Nephron progenitor cell (in vitro differentiated cells): ENCODE measurements around the gene AFG3L2.

Source experiments
- DNase-seq: peaks from one replicate; pipeline ENCODE4 v3.0.0; 2021
- H3K27ac Mint-ChIP-seq: 2 replicates; pipeline ENCODE4 v1.8.0; 2021; ENCODE audit warnings: mild to moderate bottlenecking, moderate library complexity, mixed read lengths
- H3K27me3 Mint-ChIP-seq: 2 replicates; pipeline ENCODE4 v1.8.0; 2021; ENCODE audit warnings: mild to moderate bottlenecking, low read depth, mixed read lengths; ENCODE audit not compliant: poor library complexity
- H3K36me3 Mint-ChIP-seq: 2 replicates; pipeline ENCODE4 v1.8.0; 2021; ENCODE audit warnings: low read depth, mixed read lengths
- H3K4me1 Mint-ChIP-seq: 2 replicates; pipeline ENCODE4 v1.8.0; 2021; ENCODE audit warnings: mixed read lengths
- H3K4me3 Mint-ChIP-seq: 2 replicates; pipeline ENCODE4 v1.8.0; 2021; ENCODE audit warnings: mild to moderate bottlenecking, moderate library complexity, mixed read lengths
- H3K9me3 Mint-ChIP-seq: 2 replicates; pipeline ENCODE4 v1.8.0; 2021; ENCODE audit warnings: mild to moderate bottlenecking, moderate library complexity, mixed read lengths
- TF ChIP-seq, protein P1 (sequence below): fragments of 200-600 bp; sonication (generic); IDR thresholded peaks from 2 replicates; pipeline ENCODE4 v1.5.0; 2021; ENCODE audit warnings: antibody characterized with exemption

The AFG3L2 gene

DNA sequence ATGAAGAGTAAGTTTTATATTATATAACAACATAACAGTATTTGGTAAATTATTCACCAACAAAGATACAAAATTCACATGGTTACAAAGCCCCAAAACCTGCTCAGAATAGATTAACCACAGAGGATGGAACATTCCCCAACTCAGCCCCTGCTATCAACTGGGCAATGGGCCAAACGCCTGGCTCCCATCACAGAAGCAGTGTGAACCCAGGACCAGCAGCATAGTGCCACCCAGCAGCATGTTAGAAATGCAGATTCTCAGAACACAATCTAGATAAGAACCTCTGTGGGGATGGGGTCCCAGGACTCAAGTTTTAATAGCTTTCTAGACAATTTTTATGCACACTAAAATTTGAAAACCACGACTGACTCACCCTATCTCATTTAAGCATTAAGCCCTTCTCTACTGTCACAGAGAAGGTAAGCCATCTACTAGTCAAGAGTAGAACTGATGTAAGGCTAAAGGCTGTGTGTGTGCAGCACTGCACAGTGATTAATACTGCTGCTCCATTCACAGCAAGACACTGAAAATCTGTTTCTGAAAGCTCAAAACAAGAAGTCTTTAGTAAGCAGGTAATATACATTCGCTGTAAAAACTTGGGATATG lies 15.2 kb downstream of the AFG3L2 start:
- Mint-ChIP-seq H3K4me3 (no peak overlapping the region), H3K27me3 (no peaks in the 10 kb centered on the region), H3K4me1 (no peaks in the 10 kb centered on the region), H3K36me3 (peaks cover 58% of the 10 kb centered on the region), H3K27ac (no peak overlapping the region), H3K9me3 (no peaks in the 10 kb centered on the region)
- no peak for DNase-seq
- TF ChIP-seq, protein P1, sequence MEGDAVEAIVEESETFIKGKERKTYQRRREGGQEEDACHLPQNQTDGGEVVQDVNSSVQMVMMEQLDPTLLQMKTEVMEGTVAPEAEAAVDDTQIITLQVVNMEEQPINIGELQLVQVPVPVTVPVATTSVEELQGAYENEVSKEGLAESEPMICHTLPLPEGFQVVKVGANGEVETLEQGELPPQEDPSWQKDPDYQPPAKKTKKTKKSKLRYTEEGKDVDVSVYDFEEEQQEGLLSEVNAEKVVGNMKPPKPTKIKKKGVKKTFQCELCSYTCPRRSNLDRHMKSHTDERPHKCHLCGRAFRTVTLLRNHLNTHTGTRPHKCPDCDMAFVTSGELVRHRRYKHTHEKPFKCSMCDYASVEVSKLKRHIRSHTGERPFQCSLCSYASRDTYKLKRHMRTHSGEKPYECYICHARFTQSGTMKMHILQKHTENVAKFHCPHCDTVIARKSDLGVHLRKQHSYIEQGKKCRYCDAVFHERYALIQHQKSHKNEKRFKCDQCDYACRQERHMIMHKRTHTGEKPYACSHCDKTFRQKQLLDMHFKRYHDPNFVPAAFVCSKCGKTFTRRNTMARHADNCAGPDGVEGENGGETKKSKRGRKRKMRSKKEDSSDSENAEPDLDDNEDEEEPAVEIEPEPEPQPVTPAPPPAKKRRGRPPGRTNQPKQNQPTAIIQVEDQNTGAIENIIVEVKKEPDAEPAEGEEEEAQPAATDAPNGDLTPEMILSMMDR: no peak

- no peak overlapping the region for H3K27ac Mint-ChIP-seq
- H3K4me3 Mint-ChIP-seq: no peak overlapping the region
- peaks cover 67% of the 10 kb centered on the region for H3K36me3 Mint-ChIP-seq
- TF ChIP-seq, protein P1: no peak
- no peaks in the 10 kb centered on the region for H3K4me1 Mint-ChIP-seq
- H3K9me3 Mint-ChIP-seq: no peaks in the 10 kb centered on the region
- H3K27me3 Mint-ChIP-seq: no peaks in the 10 kb centered on the region
- no peak for DNase-seq
Observed at GRCh38 chr18:12359515-12359927, 17.5 kb downstream of the AFG3L2 start.

GRCh38 chr18:12352188-12352587 lies 24.8 kb downstream of the AFG3L2 start:
- Mint-ChIP-seq H3K4me1 (no peaks in the 10 kb centered on the region), H3K27ac (no peak overlapping the region), H3K4me3 (no peak overlapping the region), H3K36me3 (peaks cover 74% of the 10 kb centered on the region), H3K9me3 (no peaks in the 10 kb centered on the region), H3K27me3 (no peaks in the 10 kb centered on the region)
- DNase-seq: no peak
- TF ChIP-seq, protein P1: no peak

DNA sequence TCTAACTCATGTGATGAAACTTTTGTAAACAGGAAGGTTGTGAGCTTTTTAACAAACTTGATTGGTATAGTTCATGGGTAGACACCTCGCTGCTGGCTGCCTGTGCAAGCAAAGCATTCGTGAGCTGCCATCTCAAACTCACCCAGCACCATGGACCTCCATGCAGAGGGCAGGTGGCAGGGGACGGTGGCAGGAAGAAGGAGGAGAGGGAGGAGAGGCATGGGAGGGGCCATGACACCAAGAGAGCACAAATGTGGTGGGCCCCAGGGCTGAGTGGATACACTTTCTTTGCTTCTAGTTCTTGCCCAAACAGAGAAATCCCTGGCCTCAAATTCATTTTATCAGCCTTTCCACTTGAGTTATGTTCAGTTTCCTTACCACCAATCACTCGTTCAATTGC lies 29.1 kb downstream of the AFG3L2 start:
- no peak overlapping the region for H3K4me3 Mint-ChIP-seq
- no peaks in the 10 kb centered on the region for H3K9me3 Mint-ChIP-seq
- no peak for DNase-seq
- peaks cover 69% of the 10 kb centered on the region for H3K36me3 Mint-ChIP-seq
- TF ChIP-seq, protein P1: no peak
- H3K27ac Mint-ChIP-seq: no peak overlapping the region
- no peaks in the 10 kb centered on the region for H3K4me1 Mint-ChIP-seq
- no peaks in the 10 kb centered on the region for H3K27me3 Mint-ChIP-seq

- H3K9me3 Mint-ChIP-seq: no peaks in the 10 kb centered on the region
- no peak overlapping the region for H3K4me3 Mint-ChIP-seq
- TF ChIP-seq, protein P1: no peak
- no peak for DNase-seq
- no peaks in the 10 kb centered on the region for H3K4me1 Mint-ChIP-seq
- H3K27me3 Mint-ChIP-seq: no peaks in the 10 kb centered on the region
- peaks cover 75% of the 10 kb centered on the region for H3K36me3 Mint-ChIP-seq
- peak overlapping the region; percentile 28 for H3K27ac Mint-ChIP-seq
Observed at GRCh38 chr18:12346240-12346565, 30.8 kb downstream of the AFG3L2 start.

- no peaks in the 10 kb centered on the region for H3K27me3 Mint-ChIP-seq
- H3K9me3 Mint-ChIP-seq: no peaks in the 10 kb centered on the region
- peaks cover 75% of the 10 kb centered on the region for H3K36me3 Mint-ChIP-seq
- no peaks in the 10 kb centered on the region for H3K4me1 Mint-ChIP-seq
- H3K27ac Mint-ChIP-seq: peak overlapping the region; percentile 28
- no peak for DNase-seq
- H3K4me3 Mint-ChIP-seq: no peak overlapping the region
- TF ChIP-seq, protein P1: no peak
Observed at GRCh38 chr18:12345491-12346239, 31.4 kb downstream of the AFG3L2 start.
